Kasumi-1 (cell line): ENCODE measurements around the gene DAP.
"Not testable (repeated sequence)": the region's sequence is repeated elsewhere in the genome, so short reads cannot be mapped to it uniquely, and the experiment has no call there.

Experiments
- DNase-seq, 2 experiments: peaks; one replicate each; lab custom pipeline; 2025; lab: John Stamatoyannopoulos, UW

Gene DAP

DNA sequence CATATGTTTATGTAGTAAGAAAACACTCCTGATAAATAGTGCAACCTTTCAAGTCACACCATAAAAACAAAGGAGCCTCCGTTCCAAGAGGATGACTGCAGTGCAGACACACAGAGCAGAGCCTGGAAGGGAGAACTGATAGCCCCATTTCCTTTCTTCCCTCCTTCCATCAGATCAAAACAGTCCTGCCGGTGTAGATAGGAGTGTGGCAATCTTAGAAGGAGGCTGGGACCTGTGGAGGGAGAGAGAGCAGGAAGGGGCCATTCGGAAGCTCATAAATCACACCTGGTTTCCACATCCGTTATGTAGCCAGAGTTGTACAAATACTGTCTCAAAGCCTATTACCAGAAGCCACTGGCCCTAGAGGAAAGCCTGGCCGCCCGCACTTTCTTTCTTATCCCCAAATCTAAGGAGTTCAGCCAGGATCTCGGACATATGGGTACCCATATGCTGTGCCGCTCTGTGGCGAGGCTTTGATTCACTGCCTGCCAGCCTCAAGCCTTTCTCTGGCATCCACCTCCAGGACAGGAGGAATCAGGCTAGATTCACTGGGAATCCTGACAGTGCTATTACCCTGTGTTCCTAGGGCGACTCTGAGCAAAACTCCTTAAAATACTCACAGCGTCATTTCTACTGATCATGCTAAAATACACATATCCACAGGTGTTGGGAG, 26.9 kb downstream of the DAP start:
- DNase-seq = no peak

DNA sequence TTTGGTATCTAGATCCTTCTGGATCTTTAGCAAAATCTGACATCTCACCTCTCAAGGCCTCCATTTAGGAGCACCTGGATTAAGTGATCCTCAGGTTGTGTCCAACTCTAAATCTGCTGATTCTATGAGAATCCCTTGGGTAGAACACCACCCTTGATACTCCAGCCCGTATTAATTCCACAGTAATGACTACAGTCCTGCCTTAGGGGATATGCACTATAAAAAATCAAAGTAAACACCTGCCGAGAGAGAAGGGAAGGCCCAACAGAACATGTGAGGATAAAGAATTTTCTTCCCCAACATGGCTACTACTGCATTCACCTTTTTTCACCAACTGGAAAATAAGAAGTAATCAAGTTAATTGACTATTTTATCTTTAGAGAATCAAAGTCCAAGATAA, 27.6 kb downstream of the DAP start:
- no peak for DNase-seq

DNA sequence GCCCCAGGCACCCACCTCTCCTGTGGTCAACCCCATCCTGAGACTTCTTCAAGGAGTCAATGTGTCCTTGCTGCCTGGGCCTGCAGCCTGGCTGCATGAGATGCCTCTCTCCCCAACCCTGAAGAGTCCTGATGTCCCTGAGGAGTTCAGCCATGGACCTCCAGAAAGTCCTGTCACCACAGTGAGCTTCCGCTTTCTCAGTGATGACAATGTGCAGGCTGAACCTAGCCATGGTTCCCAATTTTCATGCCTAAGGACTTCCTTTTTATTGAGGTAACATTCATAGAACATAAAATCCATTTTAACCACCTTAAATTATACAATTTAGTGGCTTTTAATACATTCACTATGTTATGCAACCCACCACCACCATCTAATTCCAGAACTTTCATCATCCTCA, 29.1 kb downstream of the DAP start:
- no peak for DNase-seq

DNA sequence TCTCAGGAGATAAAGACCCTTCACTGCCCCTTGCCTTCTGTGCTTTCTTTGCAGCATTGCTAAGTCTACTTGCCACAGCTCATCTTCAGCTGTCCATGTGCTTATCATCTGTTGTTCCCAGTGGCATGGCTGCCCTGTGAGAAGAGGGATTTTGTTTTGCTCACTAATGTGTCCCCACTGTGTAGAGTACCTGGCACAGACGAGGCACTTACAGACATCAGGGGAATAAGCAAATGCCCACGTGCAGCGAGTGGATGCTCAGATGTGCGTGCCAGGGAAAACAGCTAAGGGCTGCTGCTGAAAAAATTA, 31.0 kb downstream of the DAP start:
- DNase-seq = no peak

DNA sequence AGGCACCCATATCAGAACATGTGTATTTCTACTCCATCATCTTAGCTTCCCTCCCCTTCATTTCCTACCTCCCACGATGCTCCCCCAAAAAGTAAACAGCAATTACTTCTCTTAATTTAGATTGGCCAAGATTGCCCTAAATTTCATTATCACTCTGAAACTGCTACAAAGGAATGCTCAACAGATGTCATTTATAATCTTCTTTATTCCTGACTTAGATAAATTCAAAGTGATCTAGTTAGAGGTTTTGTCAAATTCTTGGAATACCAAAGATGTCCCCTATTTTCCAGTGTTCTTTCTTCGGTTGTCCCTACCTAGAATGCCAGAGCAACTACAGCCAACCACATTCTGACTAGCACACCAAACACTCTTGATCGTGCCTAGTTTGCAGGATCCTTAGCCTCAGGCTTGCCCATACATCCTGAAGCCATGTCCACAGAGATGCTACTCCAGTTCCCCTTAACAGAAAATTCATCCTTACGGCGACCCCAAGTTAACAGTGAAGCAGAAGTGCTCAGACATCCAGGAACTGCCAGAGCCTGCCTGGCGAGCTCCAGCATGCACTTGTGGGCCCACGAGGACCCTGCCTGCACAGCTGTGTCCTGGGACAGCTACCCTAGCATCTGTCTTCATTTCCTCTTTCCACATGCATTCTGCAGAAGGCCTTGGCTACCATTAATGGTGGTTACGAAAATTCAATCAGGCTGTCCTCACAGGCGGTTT, 31.6 kb downstream of the DAP start:
- peak; percentile 87 to 89 for DNase-seq

DNA sequence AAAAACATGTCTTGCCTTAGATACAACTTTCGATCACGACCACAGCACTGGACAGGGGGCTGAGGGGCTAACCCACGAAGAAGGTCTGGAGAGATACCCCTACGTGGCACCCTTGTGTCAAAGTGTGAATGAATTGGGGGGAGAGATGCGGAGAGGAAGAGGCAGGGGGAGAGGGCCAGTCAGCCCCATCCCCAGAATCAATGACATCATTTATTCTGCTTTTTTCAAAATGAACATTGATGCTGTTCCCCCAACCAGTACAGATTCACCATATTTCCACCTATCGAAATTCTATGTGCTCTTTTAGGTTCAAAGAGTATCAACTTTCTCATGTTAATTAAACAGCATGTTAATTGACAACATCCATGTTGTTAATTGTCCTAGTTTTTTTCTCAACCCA, 32.4 kb downstream of the DAP start:
- no peak for DNase-seq

DNA sequence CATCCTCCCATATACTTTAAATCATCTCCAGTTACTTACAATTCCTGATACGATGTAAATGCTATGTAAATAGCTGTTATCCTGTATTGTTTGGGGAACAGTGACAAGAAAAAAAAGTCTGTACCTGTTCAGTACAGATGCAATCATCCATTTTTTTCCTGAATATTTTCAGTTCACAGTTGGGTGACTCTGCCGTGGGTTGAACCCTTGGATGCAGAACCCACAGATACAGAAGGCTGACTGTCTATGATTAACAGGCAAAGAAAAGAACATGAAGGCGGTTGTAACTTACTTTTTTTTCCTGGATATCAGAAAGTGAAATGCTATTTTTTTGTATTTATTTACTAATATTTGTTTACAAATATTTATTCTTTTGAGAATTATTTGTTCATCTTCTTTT, 33.2 kb downstream of the DAP start:
- no peak for DNase-seq

DNA sequence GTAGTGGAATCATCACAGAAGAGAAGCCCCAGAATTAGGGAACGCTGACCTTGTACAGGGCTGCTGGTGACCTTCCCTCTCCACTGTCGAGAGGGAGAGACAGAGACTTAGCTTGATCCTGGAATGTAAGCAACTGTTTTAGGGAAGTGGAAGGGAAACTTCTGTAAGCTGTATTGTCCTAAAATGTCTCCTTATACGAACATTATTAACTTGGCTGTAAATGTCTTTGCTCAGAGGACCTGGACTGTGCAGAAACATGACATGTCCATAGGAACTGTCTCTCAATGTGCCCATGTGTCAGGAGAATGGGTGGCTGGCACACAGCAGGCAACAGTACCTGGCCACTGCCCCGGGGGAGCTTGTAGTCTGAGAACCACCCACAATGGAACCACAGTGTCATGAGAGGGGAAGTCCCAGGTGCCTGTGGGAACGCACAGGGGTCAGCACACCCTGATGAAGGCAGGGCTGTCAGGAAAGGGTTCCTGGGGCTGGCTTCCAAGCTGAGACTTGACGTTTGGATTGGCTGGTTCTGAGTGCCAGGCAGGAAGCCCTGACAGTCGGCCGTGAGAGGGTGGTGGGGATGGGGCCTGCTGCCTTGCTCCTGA, 34.0 kb downstream of the DAP start:
- no peak for DNase-seq

DNA sequence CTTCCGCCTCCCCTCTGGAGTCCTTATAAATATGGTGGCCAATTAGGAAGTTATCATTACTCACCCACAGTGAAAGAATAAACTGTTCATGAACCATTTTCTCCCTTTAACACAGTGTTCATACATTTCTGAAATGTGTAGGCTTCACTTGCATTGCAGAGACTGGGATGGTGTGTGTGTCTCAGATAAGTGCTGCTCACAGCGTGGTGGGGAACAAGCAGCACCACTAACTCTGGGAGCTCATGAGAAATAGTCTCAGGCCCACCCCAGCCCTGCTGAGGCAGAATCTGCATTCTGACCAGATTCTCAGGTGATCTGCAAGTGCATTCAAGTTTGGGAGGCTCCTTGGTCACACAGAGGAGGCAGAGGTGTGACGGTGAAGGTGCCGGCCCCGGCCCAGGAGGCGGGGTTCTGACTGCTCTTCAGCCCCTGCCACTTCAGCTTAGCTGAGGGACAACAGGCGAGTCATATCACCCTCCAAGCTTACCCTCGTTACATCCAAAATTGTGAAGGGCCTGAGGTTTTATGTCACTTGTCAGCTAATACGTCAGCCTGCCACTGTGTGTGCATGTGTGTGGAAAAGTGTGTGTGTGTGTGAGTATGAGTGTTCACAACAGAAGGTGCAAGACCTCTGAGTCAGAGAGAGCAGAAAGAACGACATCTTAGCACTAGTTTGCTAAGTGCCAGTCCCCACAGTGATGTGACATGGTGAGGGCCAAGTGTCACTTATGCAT, 34.7 kb downstream of the DAP start:
- DNase-seq = no peak

DNA sequence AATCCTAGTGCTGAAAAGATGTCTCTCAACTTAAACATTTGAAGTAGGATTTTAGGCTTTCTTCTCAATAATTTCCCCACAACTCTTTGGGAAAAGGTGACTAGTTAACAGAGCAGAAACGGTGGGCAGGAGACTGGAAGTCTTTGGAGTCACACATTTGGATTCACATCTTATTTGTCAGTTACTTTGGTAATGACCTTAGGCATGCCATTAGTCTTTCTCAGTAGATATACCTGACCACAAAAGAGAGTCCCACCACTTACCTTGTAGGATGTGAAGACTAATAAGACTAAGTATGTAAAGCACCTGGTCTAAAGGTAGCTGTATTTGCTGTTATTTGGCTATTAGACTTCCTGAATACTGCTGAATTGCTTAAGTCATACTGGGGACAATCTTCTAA, 35.4 kb downstream of the DAP start:
- DNase-seq = no peak

DNA sequence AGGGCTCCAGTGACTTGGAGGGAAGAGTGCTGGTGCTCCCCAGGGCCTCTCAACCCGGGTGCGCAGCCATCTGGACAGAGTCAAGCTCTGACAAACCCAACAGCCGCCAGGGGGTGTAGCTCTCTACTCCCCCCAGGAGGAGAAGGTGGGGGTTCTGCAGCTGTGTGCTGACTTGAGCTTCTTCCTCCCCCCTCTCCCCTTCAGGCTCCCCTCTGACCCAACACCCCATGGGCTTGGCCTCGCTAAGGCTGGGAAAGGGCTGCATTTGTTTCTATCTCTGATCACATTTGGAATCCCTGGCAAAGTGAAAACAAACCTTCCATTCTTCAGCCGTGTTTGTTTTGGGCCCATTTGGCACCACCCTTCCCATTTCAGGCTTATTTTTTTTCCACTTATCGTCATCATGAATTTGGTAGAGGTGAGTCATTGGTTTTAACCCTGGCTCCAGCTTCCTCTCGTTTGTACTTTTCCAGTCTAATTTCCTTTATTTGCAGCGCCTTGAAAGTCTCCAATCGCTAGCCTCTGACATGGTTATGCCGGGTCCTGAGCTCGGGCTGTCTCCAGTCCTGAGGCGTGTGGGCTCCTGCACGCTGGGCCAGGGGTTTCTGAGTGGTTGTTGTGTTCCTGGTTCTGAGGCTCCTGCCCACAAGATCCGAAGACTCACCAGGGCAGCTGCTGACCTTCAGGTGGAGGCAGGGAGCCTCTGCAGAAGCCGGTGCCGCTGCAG, 36.1 kb downstream of the DAP start:
- DNase-seq = no peak

DNA sequence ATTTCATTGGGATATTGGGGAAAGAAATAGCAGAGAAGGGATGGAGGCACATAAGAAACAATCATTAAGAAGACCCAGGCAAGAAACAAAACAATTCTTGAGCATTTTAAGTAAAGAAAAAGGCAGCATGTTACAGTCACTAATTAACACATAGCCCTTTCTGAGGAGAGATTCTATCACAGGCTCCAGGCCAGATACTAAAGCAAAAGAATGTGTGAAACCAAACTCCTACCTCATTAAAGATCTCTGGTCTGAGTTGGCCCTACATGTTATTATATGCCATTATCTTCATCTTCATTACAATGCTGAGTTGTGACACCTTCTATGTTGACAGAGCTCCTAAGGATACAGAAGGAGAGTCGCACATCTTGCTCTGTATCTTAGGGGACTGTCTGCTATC, 37.5 kb downstream of the DAP start:
- no peak for DNase-seq

DNA sequence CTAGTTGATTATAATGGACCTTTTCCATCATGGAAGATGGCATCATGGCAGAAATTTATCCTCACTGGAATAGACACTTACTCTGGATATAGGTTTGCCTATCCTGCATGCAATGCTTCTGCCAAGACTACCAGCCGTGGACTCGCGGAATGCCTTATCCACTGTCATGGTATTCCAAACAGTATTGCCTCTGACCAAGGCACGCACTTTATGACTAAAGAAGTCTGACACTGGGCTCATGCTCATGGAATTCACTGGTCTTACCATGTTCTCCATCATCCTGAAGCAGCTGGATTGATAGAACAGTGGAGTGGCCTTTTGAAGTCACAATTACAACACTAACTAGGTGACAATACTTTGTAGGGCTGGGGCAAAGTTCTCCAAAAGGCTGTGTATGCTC, 40.3 kb downstream of the DAP start:
- not testable (repeated sequence) for DNase-seq

DNA sequence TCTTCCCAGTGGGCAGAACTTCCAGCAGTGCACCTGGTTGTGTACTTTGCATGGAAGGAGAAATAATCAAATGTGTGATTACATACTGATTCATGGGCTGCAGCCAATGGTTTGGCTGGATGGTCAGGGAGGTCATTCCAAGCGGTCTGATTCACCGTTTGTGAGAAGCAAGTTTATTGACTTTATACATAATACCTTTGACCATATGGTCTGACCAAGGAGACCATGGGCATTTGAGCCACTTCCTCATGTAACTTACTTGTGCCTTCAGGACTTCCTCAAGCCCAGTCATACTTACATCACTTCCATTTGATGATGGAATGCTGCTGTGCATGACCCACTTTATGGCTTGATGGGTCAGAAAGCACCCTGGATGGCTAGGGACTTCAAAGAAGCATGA, 41.1 kb downstream of the DAP start:
- DNase-seq = no peak

DNA sequence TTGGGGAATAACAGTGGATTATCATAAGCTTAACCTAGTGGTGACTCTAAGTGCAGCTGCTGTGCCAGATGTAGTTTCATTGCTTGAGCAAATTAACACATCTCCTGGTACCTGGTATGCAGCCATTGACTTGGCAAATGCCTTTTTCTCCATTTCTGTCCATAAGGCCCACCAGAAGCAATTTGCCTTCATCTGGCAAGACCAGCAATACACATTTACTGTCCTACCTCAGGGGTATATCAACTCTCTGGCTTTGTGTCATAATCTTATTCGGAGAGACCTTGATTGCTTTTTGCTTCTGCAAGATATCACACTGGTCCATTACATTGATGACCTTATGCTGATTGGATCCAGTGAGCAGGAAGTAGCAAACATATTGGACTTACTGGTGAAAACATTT, 42.4 kb downstream of the DAP start:
- DNase-seq = not testable (repeated sequence)

DNA sequence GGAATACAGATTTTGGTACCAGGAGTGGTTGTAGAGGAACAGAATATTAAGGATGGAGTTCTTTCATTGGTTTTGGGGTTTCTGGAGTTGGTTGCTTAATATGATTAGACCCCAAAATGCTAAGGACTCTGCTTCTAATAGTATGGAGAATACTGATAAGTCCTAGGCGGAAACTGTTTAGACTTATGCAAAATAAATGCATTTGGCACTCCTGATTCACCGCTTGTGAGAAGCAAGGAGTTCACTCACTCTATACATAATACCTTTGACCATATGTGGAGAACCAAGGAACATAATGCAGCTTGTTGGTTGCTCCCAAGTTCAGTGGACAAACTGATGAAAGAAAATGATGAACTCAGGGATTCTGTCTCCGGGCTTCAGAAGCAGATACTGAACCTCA, 44.2 kb downstream of the DAP start:
- DNase-seq = not testable (repeated sequence)

DNA sequence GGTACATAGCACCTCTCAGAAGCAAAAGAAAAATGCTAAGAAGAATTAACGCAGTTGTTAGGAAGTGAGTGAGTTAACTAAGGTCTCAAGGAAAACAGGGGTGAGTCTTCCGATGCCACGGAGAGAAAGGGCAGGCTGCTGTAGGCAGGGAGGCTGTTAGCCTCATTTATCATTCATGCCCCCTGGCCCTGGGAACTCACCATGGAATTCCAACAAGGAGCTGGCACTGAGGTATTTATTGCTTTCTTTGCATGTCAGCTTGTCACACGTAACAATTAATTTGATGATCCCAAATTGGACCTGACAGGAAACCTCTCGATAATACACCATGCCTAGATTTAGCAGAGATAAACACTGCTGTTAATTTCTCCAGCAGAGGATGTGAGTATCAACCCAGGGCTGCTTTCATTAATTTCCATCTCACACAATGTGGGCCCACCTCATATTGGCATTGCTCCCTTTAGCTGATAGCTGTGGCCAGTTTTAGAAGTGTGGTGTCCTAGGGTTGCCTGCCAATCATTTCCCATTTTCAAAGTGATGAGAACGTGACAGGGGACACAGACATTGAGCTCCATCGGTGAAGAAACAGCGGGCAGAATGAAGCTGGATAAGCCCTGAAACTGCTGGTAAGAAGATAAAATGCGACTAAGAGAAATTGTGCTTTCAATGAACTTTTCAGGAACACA, 45.3 kb downstream of the DAP start:
- no peak for DNase-seq

DNA sequence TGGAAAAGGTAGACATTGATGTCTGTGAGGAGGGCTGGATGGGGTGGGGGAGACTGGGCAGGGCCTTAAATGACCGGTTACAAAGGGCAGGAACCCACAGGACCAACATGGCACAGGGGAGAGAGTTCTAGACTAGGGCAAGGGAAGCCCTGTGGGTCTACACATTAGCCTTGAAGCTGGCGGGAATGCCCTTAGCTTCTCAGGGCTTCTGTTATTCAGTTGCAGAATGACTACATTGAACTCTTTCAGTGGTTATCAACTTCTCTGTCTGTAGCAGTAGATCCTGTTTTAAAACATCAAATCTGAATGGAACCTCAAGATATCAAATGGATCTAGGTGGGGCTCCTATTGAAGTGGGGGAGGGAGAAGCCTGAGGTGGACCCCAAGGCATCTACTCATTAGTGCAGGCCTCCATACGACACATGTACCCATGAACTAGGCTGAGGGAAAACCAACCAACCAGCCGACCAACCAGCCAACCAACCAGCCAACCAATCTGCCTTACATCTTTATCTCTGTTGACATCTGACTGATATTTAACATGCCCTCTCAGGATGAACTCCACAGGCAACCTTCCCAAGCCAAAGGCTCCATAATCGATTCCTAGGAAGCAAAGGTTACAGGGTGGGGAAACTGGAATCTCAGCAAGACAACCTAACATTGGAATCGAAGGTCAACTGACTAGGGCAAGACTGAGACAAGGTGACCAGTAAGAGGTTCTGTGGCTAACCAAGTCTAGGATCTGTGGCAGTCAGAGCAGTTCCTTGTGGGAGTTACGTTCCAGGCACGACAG, 48.3 kb downstream of the DAP start:
- no peak for DNase-seq

DNA sequence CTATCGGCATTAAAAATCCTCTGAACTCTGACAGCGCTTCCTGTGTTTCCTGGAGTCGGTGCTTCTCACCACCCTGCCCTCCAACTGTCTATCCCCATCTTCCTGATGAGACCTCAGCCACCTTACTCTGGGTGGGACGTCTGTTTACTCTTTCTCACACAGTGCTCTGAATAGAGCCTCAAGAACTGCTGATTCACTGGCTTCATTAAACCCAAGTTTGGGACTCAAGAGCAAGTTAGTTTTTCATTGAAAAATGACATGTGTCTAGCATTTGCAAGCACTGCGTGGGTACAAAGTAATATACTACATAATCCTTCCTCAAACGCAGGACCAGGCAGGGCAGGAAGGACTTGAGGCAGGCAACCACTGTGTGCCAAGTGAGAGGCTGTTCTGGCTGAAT, 49.5 kb downstream of the DAP start:
- no peak for DNase-seq

DNA sequence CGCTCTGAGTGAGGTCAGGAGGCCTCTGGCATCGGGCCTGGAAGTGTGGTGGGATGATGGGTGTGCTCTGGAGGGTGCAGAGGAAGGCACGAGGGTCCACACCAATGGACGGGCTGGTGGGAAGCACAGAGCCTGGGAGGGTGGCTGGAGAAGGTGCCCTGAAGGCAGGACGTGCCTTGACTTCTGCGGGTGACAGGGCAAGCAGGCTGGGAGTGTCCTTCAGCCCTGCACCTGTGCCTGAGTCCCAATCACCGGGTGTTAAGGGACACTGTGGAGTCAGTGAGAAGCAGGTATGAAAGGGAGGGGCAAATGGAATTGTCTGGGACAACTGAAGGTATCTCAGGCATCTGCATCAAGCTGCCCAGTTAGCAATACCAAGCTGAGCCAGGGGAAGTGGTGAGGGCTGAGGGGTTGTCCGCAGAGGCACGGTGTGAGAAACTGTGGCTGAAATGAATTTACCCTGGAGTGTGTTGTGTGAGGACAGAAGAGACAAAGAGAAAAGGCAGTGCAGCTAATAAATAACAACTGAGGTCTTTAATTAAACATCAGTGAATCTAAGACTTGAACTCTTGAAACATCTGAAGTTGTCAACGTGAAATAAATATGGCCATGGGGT, 50.4 kb downstream of the DAP start:
- DNase-seq = no peak

DNA sequence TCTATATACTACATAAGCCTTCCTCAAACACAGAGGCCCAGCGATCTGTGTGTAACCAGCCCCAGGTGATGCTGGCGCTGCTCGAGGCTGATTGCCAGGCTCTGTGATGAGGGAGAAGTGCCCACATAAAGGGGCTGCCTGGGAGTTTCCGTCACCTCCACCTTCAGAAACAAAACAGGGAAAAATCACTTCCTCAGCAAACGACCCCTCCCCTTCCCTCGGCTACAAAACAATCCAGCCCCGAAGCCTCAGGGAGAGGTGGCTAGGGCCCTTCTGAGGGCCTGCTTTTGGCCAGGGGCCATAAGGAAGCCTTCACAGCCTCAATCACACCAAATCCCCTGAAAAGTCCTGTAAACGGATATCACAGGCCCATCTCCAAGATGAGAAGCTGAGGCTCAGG, 51.1 kb downstream of the DAP start:
- DNase-seq = no peak
